ENCODE data around the gene JRKL. TPM values are rescaled to one million over a fixed set of nuclear protein-coding genes. Genes with fewer than 3 reads are reported as not detected.

Gene JRKL
- polyA plus RNA-seq (ENCODE audit: insufficient read length in 10 of 10) = 10 to 100 TPM; 11.6 to 16.6 (median 13.1) TPM
- long read RNA-seq, donor 1, partial matches to known transcripts = 0 of 1 reads
- long read RNA-seq, donor 1, other reads (novel, unspliced or antisense) = 0 of 1 reads
- long read RNA-seq, donor 2 = 0 reads
- long read RNA-seq, donor 3 = 0 reads
- long read RNA-seq, donor 4, partial matches to known transcripts = 0 of 1 reads
- long read RNA-seq, donor 4, other reads (novel, unspliced or antisense) = 0 of 1 reads
- long read RNA-seq, donor 5, partial matches to known transcripts = 0 of 1 reads
- long read RNA-seq, donor 5, other reads (novel, unspliced or antisense) = 0 of 1 reads
- long read RNA-seq, donor 6, partial matches to known transcripts = 0 of 2 reads
- long read RNA-seq, donor 6, other reads (novel, unspliced or antisense) = 0 of 2 reads
- long read RNA-seq, donor 7, partial matches to known transcripts = 0 of 1 reads
- long read RNA-seq, donor 7, other reads (novel, unspliced or antisense) = 0 of 1 reads
- long read RNA-seq, donor 8, partial matches to known transcripts = 0 of 1 reads
- long read RNA-seq, donor 8, other reads (novel, unspliced or antisense) = 0 of 1 reads
- long read RNA-seq, donor 9, partial matches to known transcripts = 0 of 1 reads
- long read RNA-seq, donor 9, other reads (novel, unspliced or antisense) = 0 of 1 reads

DNA sequence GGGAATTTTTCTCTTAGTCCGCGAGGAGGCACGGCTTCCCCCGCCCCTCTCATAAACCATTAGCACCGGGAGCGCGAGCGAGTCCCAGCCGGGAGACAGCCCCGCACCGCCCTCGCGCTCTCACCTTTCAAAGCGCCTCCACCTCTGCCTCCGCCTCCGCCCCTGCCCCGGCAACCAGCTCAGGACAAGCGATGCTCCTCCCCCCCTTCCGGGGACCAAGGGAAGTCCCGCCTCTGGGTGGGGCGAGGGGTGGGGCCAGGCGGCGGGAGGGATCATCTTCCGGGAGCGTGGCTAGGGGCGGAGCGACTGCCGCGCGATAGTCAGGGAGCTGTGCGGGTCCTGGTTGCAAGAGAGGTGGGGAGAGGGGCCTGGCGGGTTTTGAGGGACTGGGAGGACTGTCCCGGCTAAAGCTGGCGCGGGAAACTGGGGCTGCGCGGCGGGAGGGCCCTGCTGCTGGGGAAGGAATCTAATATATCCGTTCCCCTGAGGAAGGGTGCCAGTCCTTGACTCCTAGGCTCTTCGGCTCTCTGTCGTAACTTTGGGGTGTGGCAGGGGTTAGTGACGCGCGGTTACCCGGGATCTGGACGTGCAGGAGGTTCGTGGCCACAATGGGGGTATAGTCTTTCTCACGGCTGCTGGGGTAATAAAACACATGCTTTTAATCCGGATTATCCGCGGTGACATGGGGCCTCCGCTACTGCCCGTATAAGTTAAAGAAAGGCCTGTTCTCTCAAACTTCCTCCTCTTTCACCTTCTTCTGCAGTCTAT lies at the start of gene JRKL, which contains the start of gene CCDC82:
JRKL (plus strand) TSS at position 294 of the 768 bp plus-strand sequence. CDS start 637 bp downstream, outside the sequence.
CCDC82 (minus strand) TSS at position 193 of the 768 bp plus-strand sequence. CDS start 5,165 bp downstream, outside the sequence.
- DNase-seq = peak; percentile 96 to 98 (median 96)

DNA sequence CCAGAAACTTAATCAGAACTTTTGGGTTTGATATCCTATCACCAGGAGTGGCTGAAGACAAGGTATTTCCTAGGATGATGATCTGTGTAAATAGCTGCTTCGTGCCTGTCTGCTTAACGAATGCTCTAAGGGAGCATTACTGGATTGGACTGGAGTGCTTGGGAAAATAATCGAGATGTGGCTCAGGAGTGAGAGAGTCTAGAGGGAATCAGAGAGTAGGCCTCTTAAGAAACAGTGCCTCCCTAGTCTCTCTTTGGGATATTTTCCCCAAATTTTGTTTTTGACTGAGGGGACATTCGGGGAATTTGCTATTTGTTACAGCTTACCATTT lies 49.3 kb upstream of the JRKL start:
- DNase-seq = no peak

DNA sequence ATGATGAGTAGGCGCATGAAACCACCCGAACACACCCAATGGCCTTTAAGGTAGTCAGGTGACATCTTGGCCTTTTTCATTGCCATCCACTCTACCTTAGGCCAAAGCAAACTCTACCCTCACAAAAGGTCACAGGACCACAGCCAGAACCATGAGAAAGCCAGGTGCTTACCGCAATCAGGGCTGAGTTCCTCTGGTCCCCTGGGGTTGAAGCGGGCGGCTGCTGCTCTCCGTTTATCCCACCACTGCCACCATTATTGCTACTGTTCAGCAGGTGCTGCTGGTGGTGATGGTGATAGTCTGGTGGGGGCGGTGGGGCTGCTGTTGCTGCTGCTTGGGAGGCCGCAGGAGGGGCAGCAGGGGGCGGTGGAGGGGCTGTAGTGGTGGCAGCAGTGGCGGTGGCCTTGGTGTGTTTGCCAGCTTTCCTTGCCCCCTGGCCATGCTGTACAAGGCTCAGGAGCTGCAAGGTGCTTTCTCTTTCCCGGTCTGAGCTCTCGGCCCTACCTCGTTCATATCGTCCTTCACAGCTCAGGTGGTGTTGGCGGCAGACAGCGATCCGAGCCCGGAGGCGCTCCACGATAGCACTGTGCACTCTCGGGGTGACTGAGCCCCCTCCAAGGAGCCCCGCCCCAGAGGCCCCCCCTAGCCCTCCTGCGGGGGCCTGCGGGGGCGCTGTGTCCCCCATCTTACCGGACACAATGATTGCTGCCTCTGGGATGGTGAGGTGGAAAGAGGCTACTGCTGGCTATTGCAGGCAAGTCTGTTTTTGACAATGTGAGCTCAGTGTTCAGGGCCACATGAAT lies 48.4 kb upstream of the JRKL start:
- peak in 1 of 3 donors; percentile 76 for DNase-seq

DNA sequence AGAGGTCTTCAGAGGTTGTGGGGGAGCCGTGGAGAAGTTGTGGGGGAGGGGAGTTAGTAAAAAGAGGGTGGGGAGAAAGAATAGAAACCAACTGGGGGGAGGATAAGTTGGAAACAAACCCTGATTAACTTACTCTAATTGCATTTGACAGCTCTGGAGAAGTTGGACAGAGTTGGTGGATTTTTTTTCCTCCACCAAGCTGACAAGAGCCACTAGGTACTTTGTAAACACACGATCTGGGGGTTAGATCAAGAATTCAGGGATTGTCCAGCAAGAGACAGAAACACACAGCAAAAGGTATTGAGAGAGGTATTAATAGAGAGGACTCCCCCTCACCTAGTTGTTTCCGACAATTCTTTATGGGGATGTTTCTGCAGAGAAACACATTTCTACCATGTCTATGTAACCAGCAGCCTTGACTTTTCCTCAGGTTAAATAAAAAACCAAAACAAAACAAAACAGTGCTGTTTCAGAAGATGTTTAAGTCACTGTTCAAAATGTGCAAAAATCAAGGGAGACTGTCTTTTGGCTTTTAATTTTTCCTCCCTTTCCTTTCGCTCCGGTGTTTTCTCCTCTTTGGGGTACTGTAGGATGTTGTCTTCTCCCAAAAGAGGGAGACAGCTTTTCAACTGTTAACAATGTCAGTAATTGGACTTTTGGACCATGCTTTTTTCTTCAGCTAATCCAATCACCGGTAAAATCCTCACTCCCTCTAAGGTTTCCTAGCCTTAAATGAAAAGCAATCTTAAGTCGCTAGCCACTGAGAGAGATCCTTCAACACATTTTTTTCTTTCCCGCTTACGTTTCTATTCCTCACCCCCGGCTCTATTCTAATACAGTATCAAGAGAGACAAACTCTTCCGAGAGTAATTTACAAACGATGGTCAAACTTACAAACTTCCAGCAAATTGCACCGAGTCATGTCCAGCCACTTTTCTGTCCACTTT lies 47.5 kb upstream of the JRKL start:
- no peak for DNase-seq

DNA sequence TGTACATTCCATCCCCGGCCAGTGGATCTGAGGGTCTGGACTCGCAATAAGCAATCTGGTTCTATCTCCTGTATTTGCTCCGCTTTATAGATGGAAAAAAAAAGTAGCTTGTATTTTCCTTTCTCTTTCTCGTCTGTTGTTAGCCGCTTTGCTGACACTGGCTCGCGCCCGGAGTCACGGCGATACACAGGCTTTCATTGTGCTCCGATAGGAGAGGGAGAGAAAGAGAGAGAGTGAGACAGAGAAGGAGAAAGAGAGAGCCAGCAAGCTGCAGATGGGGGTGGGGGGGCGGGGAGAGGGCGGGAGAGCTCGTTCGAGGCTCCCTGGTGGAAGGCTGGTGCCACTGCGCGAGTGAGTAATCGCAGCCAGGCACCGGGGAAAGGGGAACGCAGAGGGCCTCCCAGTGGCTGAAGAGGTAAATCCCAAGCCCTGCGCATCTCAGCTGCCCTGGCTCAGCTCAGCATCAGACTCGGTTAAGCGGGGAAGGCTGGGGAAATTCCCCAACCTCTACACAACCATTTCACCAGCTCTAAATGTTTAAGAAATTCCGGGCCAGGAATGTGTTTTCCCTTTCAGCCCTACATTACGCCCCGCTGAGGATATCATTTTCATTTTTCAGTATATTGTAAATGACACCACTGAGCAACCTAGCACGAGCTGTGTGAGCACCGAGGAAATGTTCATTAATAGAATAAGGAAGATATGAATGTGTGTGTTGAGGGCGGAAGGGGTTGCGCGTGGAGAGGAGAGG lies 46.7 kb upstream of the JRKL start, which contains the start of gene MAML2:
MAML2 (minus strand) TSS at position 235 of the 751 bp plus-strand sequence. CDS start 1,300 bp downstream, outside the sequence.
- peak; percentile 91 to 95 (median 92) for DNase-seq

DNA sequence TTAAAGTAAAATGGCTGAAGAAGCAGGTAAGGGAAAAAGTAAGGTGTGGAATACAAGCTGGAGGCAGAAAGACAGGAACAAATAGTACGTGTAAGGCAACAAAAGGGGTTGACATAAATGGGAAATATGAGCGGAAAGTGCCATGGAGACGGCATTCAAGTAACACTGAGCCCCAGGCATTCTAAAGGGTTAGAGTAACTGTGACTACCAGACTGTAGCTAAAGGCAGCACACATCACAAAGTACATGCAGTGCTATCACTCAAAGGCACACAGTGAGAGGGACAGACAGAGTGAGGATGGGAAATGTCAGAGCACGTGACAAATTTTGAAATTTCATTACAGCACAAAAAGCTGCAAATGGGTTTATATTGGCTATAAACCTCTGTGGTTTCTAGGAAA lies 33.0 kb upstream of the JRKL start:
- no peak for DNase-seq

DNA sequence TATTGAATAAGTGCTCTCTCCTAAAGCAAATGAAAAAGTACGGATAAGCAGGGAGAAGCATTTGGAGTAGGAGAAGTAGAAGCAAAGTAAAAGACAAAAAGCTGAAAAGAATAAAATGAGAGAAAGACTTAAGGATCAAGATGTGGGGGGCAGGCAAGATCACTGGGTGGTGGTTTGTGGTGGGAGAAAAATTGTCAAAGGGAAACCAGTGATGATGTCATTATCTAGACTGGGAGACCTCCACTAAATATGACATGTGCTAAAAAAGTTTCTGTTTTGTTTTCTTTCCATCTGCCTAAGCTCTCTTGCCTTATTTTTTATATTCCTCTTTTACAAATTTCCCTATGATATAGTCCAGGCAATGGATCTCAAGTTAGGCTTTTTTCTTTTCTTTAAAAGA lies 32.0 kb upstream of the JRKL start:
- DNase-seq = no peak

DNA sequence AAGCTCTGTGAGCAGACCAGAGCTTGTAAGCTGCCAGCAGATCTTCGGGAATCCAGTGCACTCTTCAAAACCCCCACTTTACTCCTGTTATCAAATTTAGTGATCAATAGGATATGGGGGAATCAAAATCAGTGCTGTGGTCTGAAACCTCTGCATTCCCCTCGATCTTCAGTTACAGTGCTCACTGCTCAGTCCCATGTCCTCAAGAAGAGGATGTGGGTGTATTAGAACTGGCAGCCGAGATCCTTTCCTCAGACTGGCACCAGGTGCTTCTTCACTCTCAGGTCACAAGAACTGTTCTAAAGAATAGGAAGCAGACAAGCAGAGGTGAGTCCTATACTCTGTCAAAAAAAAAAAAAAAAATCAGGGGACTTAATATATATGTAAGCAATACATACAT lies 31.5 kb upstream of the JRKL start:
- DNase-seq = no peak

DNA sequence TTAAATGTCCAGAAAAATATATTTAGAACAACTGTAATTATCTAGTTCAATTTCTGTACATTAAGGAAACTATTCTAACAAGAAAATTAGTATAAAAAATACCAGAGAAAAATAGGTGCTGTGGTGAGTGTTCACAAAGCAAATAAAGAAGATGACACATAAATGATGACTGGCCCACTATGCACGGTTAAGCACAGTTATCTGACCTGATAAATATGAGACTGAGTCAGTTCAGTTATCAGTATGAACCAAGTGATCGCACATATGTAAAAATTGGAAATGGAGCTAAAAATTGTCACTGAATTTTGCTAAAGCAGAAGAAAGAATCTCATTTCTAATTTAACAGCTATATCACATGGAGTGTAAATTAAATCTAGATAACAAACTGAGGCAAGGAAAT lies 28.0 kb upstream of the JRKL start:
- DNase-seq = no peak

DNA sequence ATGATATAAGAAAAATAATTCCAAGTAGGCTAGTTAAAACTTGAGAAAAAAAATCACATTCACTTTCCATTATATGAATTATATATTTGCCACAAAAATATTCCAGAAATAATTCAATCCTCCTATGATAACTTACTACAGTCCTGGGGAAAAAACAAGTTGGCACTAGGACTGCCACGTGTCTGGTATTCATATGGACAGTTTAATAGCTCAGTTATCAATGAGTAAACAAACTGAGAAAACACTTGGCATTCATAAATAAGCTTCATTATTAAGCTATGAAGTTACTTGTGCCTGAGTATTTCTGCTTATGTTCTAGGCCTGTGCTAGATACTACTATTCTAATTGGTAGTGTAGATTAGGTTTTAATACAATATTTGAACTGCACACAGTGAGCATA lies 24.3 kb upstream of the JRKL start:
- no peak for DNase-seq

DNA sequence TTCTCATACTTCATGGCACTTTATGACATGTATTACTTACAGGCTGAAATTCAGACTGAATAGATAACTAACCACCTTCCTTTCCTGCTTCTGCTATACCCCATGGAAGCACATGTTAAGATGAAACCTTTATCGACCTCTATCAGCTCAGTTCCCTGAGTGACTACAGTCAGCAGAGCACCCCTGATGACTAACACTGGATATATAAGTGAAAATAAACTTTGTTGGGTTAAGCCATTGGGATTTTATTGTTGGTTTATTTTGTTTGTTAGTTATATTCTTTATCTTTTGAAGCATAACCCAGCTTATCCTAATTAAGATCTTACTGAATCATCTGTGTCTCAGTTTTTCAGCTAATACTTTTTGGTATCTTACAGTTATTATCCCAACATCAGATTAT lies 23.8 kb upstream of the JRKL start:
- DNase-seq = no peak

DNA sequence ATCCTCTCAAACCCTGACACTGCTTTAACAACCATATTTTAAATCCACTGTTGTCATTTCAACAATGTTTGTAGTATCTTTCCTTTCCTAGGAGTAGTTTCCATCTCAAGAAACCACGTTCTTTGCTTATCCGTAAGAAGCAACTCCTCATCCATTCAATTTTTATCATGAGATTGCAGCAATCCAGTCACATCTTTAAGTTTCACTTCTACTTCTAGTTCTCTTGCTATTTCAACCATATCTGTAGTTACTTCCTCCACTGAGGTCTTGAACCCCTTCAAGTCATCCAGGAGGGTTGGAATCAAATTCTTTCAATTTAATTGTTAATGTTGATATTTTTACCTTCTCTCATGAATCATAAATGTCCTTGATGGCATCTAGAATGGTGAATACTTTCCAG lies 22.5 kb upstream of the JRKL start:
- no peak for DNase-seq

DNA sequence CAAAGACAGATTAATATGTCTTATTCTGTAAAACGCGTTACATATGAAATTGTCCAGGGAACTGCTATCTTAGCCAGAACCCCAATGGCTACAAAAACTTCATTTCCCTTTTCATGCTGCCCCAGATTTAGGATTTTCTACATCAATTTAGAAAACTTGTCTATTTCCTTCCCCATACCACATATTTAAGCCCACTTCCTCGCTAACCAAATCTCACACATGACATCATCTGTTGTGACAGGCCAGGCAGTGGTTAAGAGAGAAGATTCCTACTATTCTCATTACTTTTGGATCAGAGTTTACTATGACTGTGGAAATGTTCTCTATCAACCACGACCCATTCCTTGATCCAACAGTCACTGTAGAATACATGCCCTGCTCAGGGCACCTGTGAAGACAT lies 16.0 kb upstream of the JRKL start:
- no peak for DNase-seq

DNA sequence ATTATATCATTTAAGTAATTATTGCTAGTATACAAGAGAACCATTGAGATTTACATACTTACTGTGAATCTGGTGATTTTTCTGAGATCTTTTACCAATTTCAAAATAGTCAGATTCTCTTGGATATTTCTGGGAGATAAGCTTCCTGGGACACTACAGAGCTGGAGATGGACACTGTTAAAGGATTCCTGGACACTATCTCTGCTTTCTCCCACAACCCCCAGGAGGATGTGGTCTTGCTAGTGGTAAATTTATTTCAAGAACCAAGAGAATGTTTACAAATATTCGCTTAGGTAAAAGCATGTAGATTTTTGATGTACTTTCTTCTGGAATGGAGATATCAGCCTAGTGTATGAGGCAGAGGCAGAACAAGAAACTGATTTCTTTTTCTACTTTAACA lies 13.0 kb upstream of the JRKL start:
- DNase-seq = no peak

DNA sequence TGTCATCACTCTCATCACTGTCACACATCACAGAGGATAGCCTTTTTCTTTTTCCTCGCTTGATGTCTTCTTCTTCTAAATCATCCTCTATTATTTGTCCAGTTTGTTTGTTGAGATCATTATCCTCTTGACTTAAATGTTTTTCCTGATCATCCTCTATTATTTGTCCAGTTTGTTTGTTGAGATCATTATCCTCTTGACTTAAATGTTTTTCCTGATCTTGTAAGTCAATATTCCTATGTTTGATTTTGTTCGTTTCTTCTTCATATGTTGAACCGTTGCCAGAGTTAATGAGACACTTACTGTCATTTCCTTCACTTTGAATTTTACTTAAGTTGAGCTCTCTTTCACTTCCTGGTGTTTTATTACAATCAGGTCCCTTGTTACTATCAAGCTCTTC lies 5.7 kb upstream of the JRKL start:
- DNase-seq = no peak

DNA sequence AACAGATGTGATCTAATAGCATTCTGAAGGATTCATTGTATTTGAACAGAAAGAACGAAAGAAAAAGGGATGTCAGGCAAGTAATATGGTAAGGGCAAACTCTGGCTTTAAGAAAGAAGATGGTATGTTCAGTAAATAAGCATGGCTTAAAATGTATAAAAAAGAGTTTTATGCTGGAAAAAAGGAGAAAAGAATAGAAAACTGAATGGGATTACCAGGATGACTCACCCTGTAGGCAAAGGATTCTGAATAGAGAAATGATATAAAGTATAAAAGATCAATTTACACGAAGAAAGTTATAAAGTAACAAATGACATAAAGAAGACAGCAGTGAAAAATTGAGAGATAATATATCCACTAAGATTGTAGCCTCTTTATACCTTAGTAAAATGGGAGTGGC lies 4.6 kb upstream of the JRKL start:
- no peak for DNase-seq

DNA sequence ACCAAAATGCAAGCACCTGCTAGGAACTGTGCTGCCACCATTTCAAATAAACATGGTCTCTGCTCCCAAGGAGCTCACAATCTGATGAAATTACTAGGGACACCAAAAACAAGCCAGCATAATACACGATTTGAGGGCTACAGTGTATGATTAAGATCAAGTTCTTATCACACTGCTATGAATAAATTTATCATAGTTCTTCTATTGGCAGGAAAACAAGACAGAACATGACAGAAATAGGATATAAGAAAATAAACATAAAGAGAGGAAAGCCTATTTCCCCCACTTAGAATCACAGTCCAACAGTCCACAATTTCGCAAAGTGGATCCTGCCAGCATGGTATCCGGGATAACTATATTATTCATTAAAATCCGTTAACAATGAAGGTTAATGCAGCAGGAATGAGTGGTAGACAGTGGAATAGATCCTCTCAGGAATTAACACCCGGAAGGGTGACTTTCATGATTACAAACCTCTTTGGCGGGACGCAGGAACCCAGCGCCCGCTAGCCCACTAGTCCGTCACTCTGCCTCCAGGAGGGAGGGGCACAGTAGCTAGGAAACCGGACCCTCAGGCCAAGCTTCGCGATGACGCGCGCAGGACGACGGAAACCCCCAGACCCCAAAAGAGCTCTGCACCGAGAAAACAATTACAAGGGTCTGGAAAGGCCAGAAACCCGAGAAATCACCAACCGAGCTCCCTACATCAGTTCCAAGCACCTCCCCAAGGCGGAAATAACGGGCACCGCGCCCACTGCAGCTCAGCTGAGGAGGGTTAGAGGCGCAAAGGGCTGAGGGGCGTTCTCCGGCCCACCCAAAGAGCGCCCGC lies 708 bp upstream of the JRKL start:
- DNase-seq = peak in 1 of 3 donors; percentile 79

DNA sequence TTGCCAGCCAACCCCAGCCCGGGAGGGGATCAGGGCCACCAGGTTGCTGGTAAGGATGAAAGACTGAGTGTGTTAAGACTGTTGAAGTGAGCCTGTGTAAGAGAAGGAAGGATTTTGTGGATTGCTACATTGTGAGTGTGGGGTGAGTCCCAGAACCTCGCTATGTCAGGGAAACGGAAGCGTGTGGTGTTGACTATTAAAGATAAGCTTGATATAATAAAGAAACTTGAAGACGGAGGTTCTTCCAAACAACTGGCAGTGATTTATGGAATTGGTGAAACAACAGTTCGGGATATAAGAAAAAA lies 627 bp downstream of the JRKL start:
- DNase-seq = peak in 1 of 3 donors; percentile 10

Measured in muscle of back (tissue), 13 donors.